Stimulated activated CD8-positive, alpha-beta memory T cell treated with anti-CD3 and anti-CD28 coated beads, Interleukin-15, amount 100 ng/mL, for 1 hour (primary cell): ENCODE results near the gene OSBPL7.
A peak's percentile ranks its signal among the peaks of the same experiment; 100 is the strongest.
"Not testable (repeated sequence)": the region's sequence is repeated elsewhere in the genome, so short reads cannot be mapped to it uniquely, and the experiment has no call there.

ENCODE experiments used
- DNase-seq: peaks from one replicate; pipeline ENCODE4 v3.0.0-alpha.2; 2020; ENCODE audit warnings: low read depth

OSBPL7 gene

GRCh38 chr17:47806026-47806912, 15.3 kb downstream of the OSBPL7 start:
- DNase-seq: no peak

GRCh38 chr17:47804461-47804860, 17.1 kb downstream of the OSBPL7 start:
- no peak for DNase-seq

GRCh38 chr17:47803751-47804150, 17.8 kb downstream of the OSBPL7 start:
- DNase-seq: no peak

GRCh38 chr17:47803201-47803600, 18.4 kb downstream of the OSBPL7 start:
- DNase-seq: no peak

GRCh38 chr17:47802341-47803022, 19.1 kb downstream of the OSBPL7 start:
- DNase-seq: peak; percentile 27

- DNase-seq: no peak
Measured at GRCh38 chr17:47801906-47802305, 19.7 kb downstream of the OSBPL7 start.

GRCh38 chr17:47801176-47801765, 20.3 kb downstream of the OSBPL7 start:
- DNase-seq: no peak

GRCh38 chr17:47800686-47801085, 20.9 kb downstream of the OSBPL7 start:
- no peak for DNase-seq

- DNase-seq: no peak
Measured at GRCh38 chr17:47797797-47798196, 23.8 kb downstream of the OSBPL7 start.

- DNase-seq: no peak
Measured at GRCh38 chr17:47792979-47793378, 28.6 kb downstream of the OSBPL7 start.

- DNase-seq: no peak
Measured at GRCh38 chr17:47792457-47792856, 29.1 kb downstream of the OSBPL7 start.

- DNase-seq: no peak
Measured at GRCh38 chr17:47791025-47791424, 30.6 kb downstream of the OSBPL7 start.

GRCh38 chr17:47789611-47790561, 31.7 kb downstream of the OSBPL7 start:
- no peak for DNase-seq

- DNase-seq: no peak
Measured at GRCh38 chr17:47785538-47786123, 36.0 kb downstream of the OSBPL7 start.

- DNase-seq: no peak
Measured at GRCh38 chr17:47781397-47781796, 40.2 kb downstream of the OSBPL7 start.

GRCh38 chr17:47778184-47778635, 43.4 kb downstream of the OSBPL7 start:
- no peak for DNase-seq

GRCh38 chr17:47776330-47777197, 45.0 kb downstream of the OSBPL7 start:
- DNase-seq: peak; percentile 4

- no peak for DNase-seq
Measured at GRCh38 chr17:47774987-47775580, 46.5 kb downstream of the OSBPL7 start.

- no peak for DNase-seq
Measured at GRCh38 chr17:47774331-47774730, 47.3 kb downstream of the OSBPL7 start.

- DNase-seq: not testable (repeated sequence)
Measured at GRCh38 chr17:47773649-47774048, 47.9 kb downstream of the OSBPL7 start.
